Cardiac atrium fibroblast (primary cell): ENCODE results near the gene MXRA5. TPM values are rescaled to one million over a fixed set of nuclear protein-coding genes. Genes with fewer than 3 reads are reported as not detected.

Experiments
- total RNA-seq: library from RNA; depleted of rRNA; stranded (reverse); fragments of >200 nt; gene quantifications from 2 replicates; pipeline ENCODE4 v1.2.3, GENCODE V29; 2015

MXRA5 gene
- 0.49 TPM in 1 of 2 replicates, not detected in the other for total RNA-seq

GRCh38 chrX:3346501-3347259 is at the start of gene MXRA5:
TSS of gene MXRA5 (minus strand) at chrX:3346652. CDS start at chrX:3343833, 2,819 bp downstream.

